Upper lobe of left lung (tissue), 6 donors: ENCODE measurements around the gene TLE3. TPM values are rescaled to one million over a fixed set of nuclear protein-coding genes. Genes with fewer than 3 reads are reported as not detected.

ENCODE experiments used
- ATAC-seq, 2 donors: fragments of 200-7000 bp; cut with Tn5 transposase; one replicate each; pipeline ENCODE4 v1.9.1; 2022; ENCODE audit warnings: mild to moderate bottlenecking in 2 of 2, moderate library complexity in 2 of 2; ENCODE audit not compliant: low FRiP score in 2 of 2
- DNase-seq, 2 donors: peaks; one replicate each; pipeline ENCODE4 v3.0.0-alpha.2; 2019 to 2020
- H3K27ac ChIP-seq, 4 donors: fragments of 200-600 bp; sonication (generic); one replicate each; pipeline ENCODE4 v1.5.1; 2016 to 2019
- H3K27me3 ChIP-seq, 4 donors: fragments of 200-600 bp; sonication (generic); one replicate each; pipeline ENCODE4 v1.5.1; 2017 to 2019
- H3K36me3 ChIP-seq, 4 donors: fragments of 200-600 bp; sonication (generic); one replicate each; pipeline ENCODE4 v1.5.1; 2016 to 2019
- H3K4me1 ChIP-seq, 4 donors: fragments of 200-600 bp; sonication (generic); one replicate each; pipeline ENCODE4 v1.5.1; 2018 to 2019
- H3K4me3 ChIP-seq, 4 donors: fragments of 200-600 bp; sonication (generic); one replicate each; pipeline ENCODE4 v1.5.1; 2017 to 2019; ENCODE audit warnings: mild to moderate bottlenecking in 2 of 4, moderate library complexity in 1 of 4
- H3K9me3 ChIP-seq, 4 donors: fragments of 200-600 bp; sonication (generic); one replicate each; pipeline ENCODE4 v1.5.1; 2018 to 2019
- EP300 ChIP-seq, 4 donors: sonication (generic); formaldehyde crosslinking; IDR thresholded peaks; one replicate each; pipeline ENCODE4 v1.5.1; 2017; ENCODE audit warnings: antibody characterized with exemption in 4 of 4, control low read depth in 2 of 4
- POLR2A ChIP-seq, 4 donors: fragments of 450-650 bp; IDR thresholded peaks; one replicate each; pipeline ENCODE4 v1.5.1; 2016 to 2017; ENCODE audit warnings: antibody characterized with exemption in 4 of 4, mild to moderate bottlenecking in 2 of 4
- POLR2AphosphoS5 ChIP-seq, 2 donors: sonication (generic); formaldehyde crosslinking; IDR thresholded peaks; one replicate each; pipeline ENCODE4 v1.5.1; 2017; ENCODE audit warnings: antibody characterized with exemption in 2 of 2
- WGBS, 2 donors: methylation state at CpG; one replicate each; pipeline ENCODE4 v1.1.5; 2017 to 2018; 5-methylcytosine and 5-hydroxymethylcytosine counted together
- total RNA-seq, 6 donors: library from RNA; depleted of rRNA in 4 of 6; stranded (reverse); fragments of >200 nt in 4 of 6; gene quantifications; one replicate each; pipeline versions ENCODE4 v1.1.0 to v1.2.1, GENCODE V29; 2016 to 2021
- TF ChIP-seq, protein P1 (sequence below), 6 experiments: fragments of 450-650 bp in 4 of 6; fragments of 200-600 bp in 2 of 6; sonication (generic) in 2 of 6; IDR thresholded peaks; one replicate each; pipeline ENCODE4 v1.5.1; 2016 to 2019; ENCODE audit warnings: antibody characterized with exemption in 6 of 6
- donor health status: DM: no; HTN: no; CAD: no; lungs with moderate emphysema.
- donor health status: DM: no; HTN: yes; CAD: no; lungs with severe emphysema.

TLE3 gene
- 100 to 1,000 TPM in 1 of 6 donors, 10 to 100 TPM in 5; 52.2 to 140 (median 80.6) TPM for total RNA-seq

DNA sequence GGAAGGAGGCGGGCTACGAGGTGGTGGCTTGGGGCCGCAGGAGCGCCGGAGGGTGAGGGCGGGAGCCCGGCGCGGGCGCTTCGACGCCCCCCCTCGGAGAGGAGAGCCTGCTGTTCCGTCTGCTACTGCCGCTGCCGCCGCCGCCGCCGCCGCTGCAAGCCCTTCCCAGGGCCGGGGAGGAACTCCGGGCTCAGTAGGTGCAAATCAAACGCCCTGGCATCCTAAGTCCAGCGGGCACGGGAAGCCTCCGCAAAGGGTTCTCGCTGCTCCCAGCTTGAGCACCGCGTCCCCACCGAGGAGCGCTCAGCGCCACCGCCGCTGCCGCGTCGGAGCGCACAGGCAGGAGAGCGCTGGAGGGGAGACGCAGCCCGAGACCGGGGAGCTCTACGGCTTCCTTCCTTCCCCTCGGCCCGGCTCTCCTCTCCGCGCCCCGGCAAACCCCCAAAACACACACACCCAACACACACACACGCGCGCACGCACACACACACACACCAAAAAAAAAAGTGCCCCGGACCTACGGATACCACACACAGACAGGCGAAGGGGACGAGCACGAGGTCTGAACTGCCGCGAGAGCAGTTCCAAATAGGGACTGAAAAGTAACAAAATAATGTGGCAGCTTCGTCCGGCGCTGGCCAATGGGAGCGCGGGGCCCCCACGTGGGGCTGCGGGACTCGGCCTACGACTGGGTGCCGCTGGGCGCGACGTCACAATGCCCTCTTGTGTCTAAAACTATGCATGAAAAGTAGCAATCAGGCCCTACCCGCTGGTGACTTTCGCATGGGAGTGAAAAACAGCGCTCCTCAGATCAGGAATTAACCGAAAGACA is at the start of gene TLE3:
Gene TLE3, minus strand, starts transcription at position 597 of the 832 bp plus-strand sequence. CDS start 1,119 bp downstream, outside the sequence.
- 0 to 1% methylated on average over 47 to 67 of the region's 77 CpGs for WGBS, 2 donors
- peak; percentile 81 to 90 for ATAC-seq

GRCh38 chr15:70147178-70147760 is 49.6 kb upstream of the TLE3 start:
- Histone ChIP-seq H3K4me1 (peaks cover 8 to 20% (median 10%) of the 10 kb centered on the region in 4 donors), H3K36me3 (no peaks in the 10 kb centered on the region), H3K27me3 (no peaks in the 10 kb centered on the region), H3K9me3 (no peaks in the 10 kb centered on the region), H3K27ac (no peak overlapping the region), H3K4me3 (no peak overlapping the region)
- no peak for TF ChIP-seq POLR2AphosphoS5 (IDR thresholded peaks at IDR 0.05)
- TF ChIP-seq, protein P1, sequence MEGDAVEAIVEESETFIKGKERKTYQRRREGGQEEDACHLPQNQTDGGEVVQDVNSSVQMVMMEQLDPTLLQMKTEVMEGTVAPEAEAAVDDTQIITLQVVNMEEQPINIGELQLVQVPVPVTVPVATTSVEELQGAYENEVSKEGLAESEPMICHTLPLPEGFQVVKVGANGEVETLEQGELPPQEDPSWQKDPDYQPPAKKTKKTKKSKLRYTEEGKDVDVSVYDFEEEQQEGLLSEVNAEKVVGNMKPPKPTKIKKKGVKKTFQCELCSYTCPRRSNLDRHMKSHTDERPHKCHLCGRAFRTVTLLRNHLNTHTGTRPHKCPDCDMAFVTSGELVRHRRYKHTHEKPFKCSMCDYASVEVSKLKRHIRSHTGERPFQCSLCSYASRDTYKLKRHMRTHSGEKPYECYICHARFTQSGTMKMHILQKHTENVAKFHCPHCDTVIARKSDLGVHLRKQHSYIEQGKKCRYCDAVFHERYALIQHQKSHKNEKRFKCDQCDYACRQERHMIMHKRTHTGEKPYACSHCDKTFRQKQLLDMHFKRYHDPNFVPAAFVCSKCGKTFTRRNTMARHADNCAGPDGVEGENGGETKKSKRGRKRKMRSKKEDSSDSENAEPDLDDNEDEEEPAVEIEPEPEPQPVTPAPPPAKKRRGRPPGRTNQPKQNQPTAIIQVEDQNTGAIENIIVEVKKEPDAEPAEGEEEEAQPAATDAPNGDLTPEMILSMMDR (IDR thresholded peaks at IDR 0.05), result no peak
- no peak for TF ChIP-seq EP300 (IDR thresholded peaks at IDR 0.05)
- no peak for TF ChIP-seq POLR2A (IDR thresholded peaks at IDR 0.05)
- DNase-seq (no peak), ATAC-seq (no peak)
- WGBS, 2 donors, result 60 to 72% methylated on average over 8 of the region's 8 CpGs

More for the DNA sequence above, at the start of gene TLE3:
- H3K4me3 ChIP-seq, result peak within 1 kb of the TSS; percentile 68 to 85 (median 82)
- peak; percentile 100 for DNase-seq
- no peaks in the 10 kb centered on the region for H3K27me3 ChIP-seq
- H3K9me3 ChIP-seq, result no peaks in the 10 kb centered on the region
- peak within 1 kb of the TSS; percentile 92 to 98 (median 96) for H3K27ac ChIP-seq
- TF ChIP-seq EP300 (IDR thresholded peaks at IDR 0.05) (peak in 1 of 4 donors; percentile 52), POLR2AphosphoS5 (IDR thresholded peaks at IDR 0.05) (peak; percentile 93 to 96), POLR2A (IDR thresholded peaks at IDR 0.05) (peak in 3 of 4 donors; percentile 69 to 96 (median 92))
- TF ChIP-seq, protein P1 (IDR thresholded peaks at IDR 0.05), result peak in 5 of 6 experiments; percentile 19 to 48 (median 35)
- peaks cover 61 to 74% (median 65%) of the 10 kb centered on the region in 4 donors for H3K4me1 ChIP-seq
- peaks cover 0 to 14% (median 0%) of the 10 kb centered on the region in 4 donors for H3K36me3 ChIP-seq

DNA sequence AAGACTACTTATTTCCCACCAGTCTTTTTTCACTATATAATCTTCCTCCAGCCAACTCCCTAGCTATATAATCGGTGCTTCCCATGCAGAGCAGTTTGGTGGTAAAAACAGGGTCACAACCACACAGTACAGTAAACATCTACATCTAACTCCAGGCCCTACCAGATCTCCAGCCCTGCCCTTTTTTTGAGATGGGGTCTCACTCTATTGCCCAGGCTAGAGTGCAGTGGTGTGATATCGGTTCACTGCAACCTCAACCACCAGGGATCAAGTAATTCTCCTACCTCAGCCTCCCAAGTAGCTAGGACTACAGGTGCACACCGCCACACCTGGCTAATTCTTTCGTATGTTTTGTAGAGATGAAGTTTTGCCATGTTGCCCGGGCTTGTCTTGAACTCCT is 49.1 kb upstream of the TLE3 start:
- no peaks in the 10 kb centered on the region for H3K9me3 ChIP-seq
- H3K27ac ChIP-seq, result no peak overlapping the region
- H3K36me3 ChIP-seq, result no peaks in the 10 kb centered on the region
- H3K4me3 ChIP-seq, result no peak overlapping the region
- no peak for DNase-seq
- H3K27me3 ChIP-seq, result no peaks in the 10 kb centered on the region
- 95 to 98% methylated on average over 5 of the region's 5 CpGs for WGBS, 2 donors
- TF ChIP-seq EP300 (IDR thresholded peaks at IDR 0.05) (no peak), POLR2AphosphoS5 (IDR thresholded peaks at IDR 0.05) (no peak), POLR2A (IDR thresholded peaks at IDR 0.05) (no peak)
- TF ChIP-seq, protein P1 (IDR thresholded peaks at IDR 0.05), result no peak
- H3K4me1 ChIP-seq, result peaks cover 12 to 20% (median 14%) of the 10 kb centered on the region in 4 donors
- ATAC-seq, result no peak

- H3K9me3 ChIP-seq, result no peaks in the 10 kb centered on the region
- no peak overlapping the region for H3K4me3 ChIP-seq
- no peaks in the 10 kb centered on the region for H3K27me3 ChIP-seq
- ATAC-seq (no peak), DNase-seq (no peak)
- TF ChIP-seq POLR2AphosphoS5 (IDR thresholded peaks at IDR 0.05) (no peak), POLR2A (IDR thresholded peaks at IDR 0.05) (no peak), EP300 (IDR thresholded peaks at IDR 0.05) (no peak)
- TF ChIP-seq, protein P1 (IDR thresholded peaks at IDR 0.05), result no peak
- H3K27ac ChIP-seq, result no peak overlapping the region
- peaks cover 18 to 25% (median 20%) of the 10 kb centered on the region in 4 donors for H3K4me1 ChIP-seq
- H3K36me3 ChIP-seq, result no peaks in the 10 kb centered on the region
Observed at GRCh38 chr15:70146162-70146561, 48.4 kb upstream of the TLE3 start.
